GM13976 (cell line): ENCODE measurements around the gene TEDC1.

Experiments
- DNase-seq: peaks from one replicate; pipeline ENCODE4 v3.0.0; 2012; ENCODE audit warnings: low spot score
- CTCF ChIP-seq: IDR thresholded peaks from 2 replicates; pipeline ENCODE4 v1.5.1; 2012; ENCODE audit warnings: borderline replicate concordance, mild to moderate bottlenecking; ENCODE audit not compliant: insufficient read depth; ENCODE audit errors: extremely low read depth, missing control alignments, control extremely low read depth
- in situ Hi-C: fragments of 300-500 bp; cut with MboI; formaldehyde crosslinking; loops from one replicate; pipeline ENCODE4 v1.12.0; 2022; ENCODE audit warnings: low sequenced_read_pairs, mixed read lengths, inconsistent platforms; ENCODE audit not compliant: unreplicated experiment

The TEDC1 gene

GRCh38 chr14:105466531-105467248 is 24.4 kb upstream of the TEDC1 start:
- DNase-seq, result no peak
- TF ChIP-seq CTCF, result no peak
- in situ Hi-C loops, result no loop called here

GRCh38 chr14:105467249-105467941 is 23.7 kb upstream of the TEDC1 start:
- in situ Hi-C loops, result no loop called here
- no peak for DNase-seq
- no peak for TF ChIP-seq CTCF

GRCh38 chr14:105467942-105468471 is 23.0 kb upstream of the TEDC1 start:
- in situ Hi-C loops, result no loop called here
- no peak for DNase-seq
- no peak for TF ChIP-seq CTCF

- DNase-seq, result no peak
- in situ Hi-C loops, result no loop called here
- TF ChIP-seq CTCF, result no peak
Observed at GRCh38 chr14:105468621-105469241, 22.3 kb upstream of the TEDC1 start.

GRCh38 chr14:105469456-105470349 is 21.3 kb upstream of the TEDC1 start:
- no peak for TF ChIP-seq CTCF
- no peak for DNase-seq
- in situ Hi-C loops, result no loop called here
